ENCODE data around the gene FTSJ1.

DNA sequence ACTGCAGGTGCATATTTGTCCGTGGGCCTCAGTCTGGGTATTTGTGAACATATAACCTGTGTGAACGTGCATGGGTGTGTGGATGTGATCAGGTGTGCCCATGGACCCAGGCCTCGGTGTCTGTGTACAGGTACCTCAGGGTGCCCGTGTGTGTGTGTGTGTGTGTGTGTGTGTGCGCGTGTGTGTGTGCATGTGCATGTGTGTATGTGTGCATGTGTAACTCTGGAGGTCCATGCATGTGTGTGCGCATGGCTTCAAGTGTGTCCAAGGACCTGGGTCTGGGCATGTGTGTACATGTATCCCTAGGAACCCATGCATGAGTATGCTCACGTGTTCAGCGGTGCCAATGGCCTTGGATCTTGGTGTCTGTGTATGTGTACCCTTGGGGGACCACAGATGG, 15.8 kb downstream of the FTSJ1 start:
- no peak for TF ChIP-seq POLR2A (IDR thresholded peaks at IDR 0.05; ENCODE audit: low read depth, low read length)
- TF ChIP-seq POLR2AphosphoS5 (IDR thresholded peaks at IDR 0.05; ENCODE audit: low read depth, low read length): no peak
- TF ChIP-seq TAF1 (IDR thresholded peaks at IDR 0.05; ENCODE audit: low read depth, low read length): no peak

All from GM12891 (cell line).